PC-9 (cell line): ENCODE results near the gene HMBS. TPM values are rescaled to one million over a fixed set of nuclear protein-coding genes. Genes with fewer than 3 reads are reported as not detected.

ENCODE experiments used
- BruUV-seq: library from RNA; stranded (reverse); fragments of 400-500 nt; replicated peaks from 2 replicates; lab custom pipeline; 2021; lab: Mats Ljungman, UMichigan
- CTCF ChIA-PET: fragments of 300-600 bp; sonication (Branson Sonifier 250); formaldehyde crosslinking; loops from one replicate; lab custom pipeline; 2022; ENCODE audit warnings: antibody characterized with exemption; lab: Charles Lee
- POLR2A ChIA-PET: fragments of 300-600 bp; sonication (Branson Sonifier 250); formaldehyde crosslinking; loops from one replicate; lab custom pipeline; 2022; ENCODE audit warnings: antibody characterized with exemption; ENCODE audit not compliant: unreplicated experiment; lab: Charles Lee
- DNase-seq, 2 experiments: peaks; one replicate each; pipeline versions ENCODE4 v3.0.0 to v3.0.0-alpha.2; 2015 to 2022; ENCODE audit warnings: mixed read lengths in 1 of 2
- H2AFZ ChIP-seq: fragments of 200-600 bp; sonication (generic); 2 replicates; pipeline ENCODE4 v1.8.1; 2017; ENCODE audit warnings: antibody characterized with exemption
- H3F3A ChIP-seq: fragments of 200-600 bp; sonication (generic); 2 replicates; pipeline ENCODE4 v1.8.1; 2017; ENCODE audit warnings: antibody characterized with exemption, mild to moderate bottlenecking, low read depth; ENCODE audit not compliant: insufficient read depth
- H3K27ac ChIP-seq: fragments of 200-600 bp; sonication (generic); 2 replicates; pipeline ENCODE4 v1.6.1; 2016; ENCODE audit warnings: mixed run types
- H3K27me3 ChIP-seq: fragments of 200-600 bp; sonication (generic); 2 replicates; pipeline ENCODE4 v1.6.1; 2016; ENCODE audit warnings: low read depth, mixed run types; ENCODE audit not compliant: insufficient read depth
- H3K36me3 ChIP-seq: fragments of 200-600 bp; sonication (generic); 2 replicates; pipeline ENCODE4 v1.6.1; 2016; ENCODE audit warnings: low read depth, mixed run types
- H3K4me1 ChIP-seq: fragments of 200-600 bp; sonication (generic); replicated peaks from 2 replicates; pipeline ENCODE4 v1.6.1; 2016; ENCODE audit warnings: mixed run types; ENCODE audit not compliant: insufficient read depth
- H3K4me2 ChIP-seq: fragments of 200-600 bp; sonication (generic); 2 replicates; pipeline ENCODE4 v1.6.1; 2017; ENCODE audit warnings: mixed run types
- H3K4me3 ChIP-seq: fragments of 200-600 bp; sonication (generic); 2 replicates; pipeline ENCODE4 v1.6.1; 2016; ENCODE audit warnings: mixed run types
- H3K79me2 ChIP-seq: fragments of 200-600 bp; sonication (generic); 2 replicates; pipeline ENCODE4 v1.6.1; 2017; ENCODE audit warnings: low read depth, mixed run types
- H3K9me2 ChIP-seq: fragments of 200-600 bp; sonication (generic); 2 replicates; pipeline ENCODE4 v1.8.1; 2017; ENCODE audit warnings: mild to moderate bottlenecking; ENCODE audit not compliant: insufficient read depth
- H3K9me3 ChIP-seq: fragments of 200-600 bp; sonication (generic); 2 replicates; pipeline ENCODE4 v1.8.1; 2016; ENCODE audit warnings: low read depth; ENCODE audit not compliant: insufficient read depth
- H4K20me1 ChIP-seq: fragments of 200-600 bp; sonication (generic); 2 replicates; pipeline ENCODE4 v1.8.1; 2017; ENCODE audit not compliant: insufficient read depth
- CTCF ChIP-seq: fragments of 200-600 bp; sonication (generic); conservative IDR thresholded peaks from 2 replicates; pipeline ENCODE4 v1.6.1; 2017; ENCODE audit warnings: mixed run types, antibody characterized with exemption, mild to moderate bottlenecking, moderate library complexity
- EZH2 ChIP-seq: fragments of 200-600 bp; sonication (generic); IDR thresholded peaks from 2 replicates; pipeline ENCODE4 v1.8.0; 2017; ENCODE audit warnings: antibody characterized with exemption, low read depth
- intact Hi-C: fragments of 100-400 bp; cut with micrococcal nuclease; formaldehyde crosslinking; loops from one replicate; pipeline ENCODE4 v1.10.0; 2022; ENCODE audit not compliant: unreplicated experiment
- total RNA-seq: library from RNA; stranded (reverse); gene quantifications from 2 replicates; pipeline ENCODE4 v1.2.3, GENCODE V29; 2021

HMBS gene
- total RNA-seq, 1 experiment from 2014 or later: 49.3 TPM

- no peaks in the 10 kb centered on the region for H3K27me3 ChIP-seq
- no peak overlapping the region for H3K27ac ChIP-seq
- H3K4me2 ChIP-seq: no peak overlapping the region
- H3K4me1 ChIP-seq: no peaks in the 10 kb centered on the region
- POLR2A ChIA-PET: interaction anchor here (0.7 kb wide), 1 partner anchor 53 kb away, joined by 5 read pairs; the partner anchor contains the start of gene DPAGT1
- H3K4me3 ChIP-seq: no peak overlapping the region
- H3K9me3 ChIP-seq: no peaks in the 10 kb centered on the region
- H4K20me1 ChIP-seq: no peaks in the 10 kb centered on the region
- CTCF ChIA-PET: no interaction called here
- H3K79me2 ChIP-seq: no peaks in the 10 kb centered on the region
- BruUV-seq: no TSS peak
- DNase-seq: no peak
- peaks cover 12% of the 10 kb centered on the region; the same call in 1 of the 2 replicates for H3F3A ChIP-seq
- no peaks in the 10 kb centered on the region for H3K9me2 ChIP-seq
- TF ChIP-seq EZH2 (no peak), CTCF (no peak)
- no peak overlapping the region for H2AFZ ChIP-seq
- H3K36me3 ChIP-seq: peaks cover 50% of the 10 kb centered on the region
- intact Hi-C loops: no loop called here
Observed at GRCh38 chr11:119049081-119049480, 35.6 kb upstream of the HMBS start.

GRCh38 chr11:119051440-119052162 lies 33.1 kb upstream of the HMBS start:
- Histone ChIP-seq H2AFZ (no peak overlapping the region), H3F3A (peaks cover 8% of the 10 kb centered on the region; the same call in 1 of the 2 replicates), H4K20me1 (peaks cover 11% of the 10 kb centered on the region; the same call in 1 of the 2 replicates), H3K9me3 (no peaks in the 10 kb centered on the region), H3K27ac (no peak overlapping the region), H3K27me3 (no peaks in the 10 kb centered on the region), H3K79me2 (peaks cover 24% of the 10 kb centered on the region), H3K4me1 (peaks cover 8% of the 10 kb centered on the region), H3K36me3 (peaks cover 60% of the 10 kb centered on the region), H3K4me3 (no peak overlapping the region), H3K9me2 (no peaks in the 10 kb centered on the region), H3K4me2 (no peak overlapping the region)
- CTCF ChIA-PET: interaction anchor here (0.6 kb wide), 1 partner anchor 222 kb away, joined by 5 read pairs; no protein-coding TSS in a partner anchor
- intact Hi-C loops: no loop called here
- DNase-seq: no peak
- TF ChIP-seq CTCF (no peak), EZH2 (no peak)
- BruUV-seq: no TSS peak
- POLR2A ChIA-PET: no interaction called here

- Histone ChIP-seq H2AFZ (no peak overlapping the region), H3K36me3 (peaks cover 58% of the 10 kb centered on the region), H3K4me2 (no peak overlapping the region), H3K4me1 (peaks cover 8% of the 10 kb centered on the region), H4K20me1 (peaks cover 11% of the 10 kb centered on the region; the same call in 1 of the 2 replicates), H3K79me2 (peaks cover 25% of the 10 kb centered on the region), H3K9me3 (no peaks in the 10 kb centered on the region), H3K9me2 (no peaks in the 10 kb centered on the region), H3K4me3 (no peak overlapping the region), H3K27me3 (no peaks in the 10 kb centered on the region), H3K27ac (no peak overlapping the region), H3F3A (0 out of 2 replicates have a peak, but pooled peaks cover 5% of the 10 kb centered on the region)
- no TSS peak for BruUV-seq
- no peak for DNase-seq
- ChIA-PET CTCF (no interaction called here), POLR2A (no interaction called here)
- intact Hi-C loops: no loop called here
- TF ChIP-seq CTCF (no peak), EZH2 (no peak)
Observed at GRCh38 chr11:119052163-119052814, 32.4 kb upstream of the HMBS start.
